Nephron progenitor cell (in vitro differentiated cells): ENCODE measurements around the gene SLC2A6.
"Not testable (repeated sequence)": the region's sequence is repeated elsewhere in the genome, so short reads cannot be mapped to it uniquely, and the experiment has no call there.

Source experiments
- DNase-seq: peaks from one replicate; pipeline ENCODE4 v3.0.0; 2021
- H3K27ac Mint-ChIP-seq: 2 replicates; pipeline ENCODE4 v1.8.0; 2021; ENCODE audit warnings: mild to moderate bottlenecking, moderate library complexity, mixed read lengths
- H3K27me3 Mint-ChIP-seq: 2 replicates; pipeline ENCODE4 v1.8.0; 2021; ENCODE audit warnings: mild to moderate bottlenecking, low read depth, mixed read lengths; ENCODE audit not compliant: poor library complexity
- H3K36me3 Mint-ChIP-seq: 2 replicates; pipeline ENCODE4 v1.8.0; 2021; ENCODE audit warnings: low read depth, mixed read lengths
- H3K4me1 Mint-ChIP-seq: 2 replicates; pipeline ENCODE4 v1.8.0; 2021; ENCODE audit warnings: mixed read lengths
- H3K4me3 Mint-ChIP-seq: 2 replicates; pipeline ENCODE4 v1.8.0; 2021; ENCODE audit warnings: mild to moderate bottlenecking, moderate library complexity, mixed read lengths
- H3K9me3 Mint-ChIP-seq: 2 replicates; pipeline ENCODE4 v1.8.0; 2021; ENCODE audit warnings: mild to moderate bottlenecking, moderate library complexity, mixed read lengths
- TF ChIP-seq, protein P1 (sequence below): fragments of 200-600 bp; sonication (generic); IDR thresholded peaks from 2 replicates; pipeline ENCODE4 v1.5.0; 2021; ENCODE audit warnings: antibody characterized with exemption

SLC2A6 gene

DNA sequence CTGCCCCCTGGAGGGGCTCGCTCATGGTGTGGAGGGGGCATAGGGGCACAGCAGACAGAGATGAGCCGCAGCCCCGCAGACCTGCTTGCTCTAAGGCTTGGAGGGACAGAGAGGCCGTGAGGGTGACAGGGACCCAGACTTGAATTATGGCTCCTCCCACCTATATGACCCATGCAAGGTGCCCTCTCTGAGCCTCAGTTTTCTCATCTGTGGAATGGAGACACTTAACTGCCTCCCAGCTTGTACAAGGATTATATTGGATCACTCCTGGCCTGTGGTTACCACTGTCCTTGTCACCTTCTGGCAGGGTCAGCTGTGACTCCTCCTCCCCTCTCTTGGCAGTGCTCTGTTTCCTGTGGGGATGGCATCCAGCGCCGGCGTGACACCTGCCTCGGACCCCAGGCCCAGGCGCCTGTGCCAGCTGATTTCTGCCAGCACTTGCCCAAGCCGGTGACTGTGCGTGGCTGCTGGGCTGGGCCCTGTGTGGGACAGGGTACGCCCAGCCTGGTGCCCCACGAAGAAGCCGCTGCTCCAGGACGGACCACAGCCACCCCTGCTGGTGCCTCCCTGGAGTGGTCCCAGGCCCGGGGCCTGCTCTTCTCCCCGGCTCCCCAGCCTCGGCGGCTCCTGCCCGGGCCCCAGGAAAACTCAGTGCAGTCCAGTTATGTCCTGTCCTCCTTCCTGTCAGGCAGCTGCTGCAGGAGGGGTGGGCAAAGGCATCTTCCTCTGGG, 23.8 kb downstream of the SLC2A6 start:
- H3K27ac Mint-ChIP-seq: no peak overlapping the region
- H3K9me3 Mint-ChIP-seq: no peaks in the 10 kb centered on the region
- no peak for DNase-seq
- peaks cover 6% of the 10 kb centered on the region for H3K27me3 Mint-ChIP-seq
- no peak overlapping the region for H3K4me3 Mint-ChIP-seq
- peaks cover 7% of the 10 kb centered on the region for H3K4me1 Mint-ChIP-seq
- no peaks in the 10 kb centered on the region for H3K36me3 Mint-ChIP-seq
- TF ChIP-seq, protein P1, sequence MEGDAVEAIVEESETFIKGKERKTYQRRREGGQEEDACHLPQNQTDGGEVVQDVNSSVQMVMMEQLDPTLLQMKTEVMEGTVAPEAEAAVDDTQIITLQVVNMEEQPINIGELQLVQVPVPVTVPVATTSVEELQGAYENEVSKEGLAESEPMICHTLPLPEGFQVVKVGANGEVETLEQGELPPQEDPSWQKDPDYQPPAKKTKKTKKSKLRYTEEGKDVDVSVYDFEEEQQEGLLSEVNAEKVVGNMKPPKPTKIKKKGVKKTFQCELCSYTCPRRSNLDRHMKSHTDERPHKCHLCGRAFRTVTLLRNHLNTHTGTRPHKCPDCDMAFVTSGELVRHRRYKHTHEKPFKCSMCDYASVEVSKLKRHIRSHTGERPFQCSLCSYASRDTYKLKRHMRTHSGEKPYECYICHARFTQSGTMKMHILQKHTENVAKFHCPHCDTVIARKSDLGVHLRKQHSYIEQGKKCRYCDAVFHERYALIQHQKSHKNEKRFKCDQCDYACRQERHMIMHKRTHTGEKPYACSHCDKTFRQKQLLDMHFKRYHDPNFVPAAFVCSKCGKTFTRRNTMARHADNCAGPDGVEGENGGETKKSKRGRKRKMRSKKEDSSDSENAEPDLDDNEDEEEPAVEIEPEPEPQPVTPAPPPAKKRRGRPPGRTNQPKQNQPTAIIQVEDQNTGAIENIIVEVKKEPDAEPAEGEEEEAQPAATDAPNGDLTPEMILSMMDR: no peak

DNA sequence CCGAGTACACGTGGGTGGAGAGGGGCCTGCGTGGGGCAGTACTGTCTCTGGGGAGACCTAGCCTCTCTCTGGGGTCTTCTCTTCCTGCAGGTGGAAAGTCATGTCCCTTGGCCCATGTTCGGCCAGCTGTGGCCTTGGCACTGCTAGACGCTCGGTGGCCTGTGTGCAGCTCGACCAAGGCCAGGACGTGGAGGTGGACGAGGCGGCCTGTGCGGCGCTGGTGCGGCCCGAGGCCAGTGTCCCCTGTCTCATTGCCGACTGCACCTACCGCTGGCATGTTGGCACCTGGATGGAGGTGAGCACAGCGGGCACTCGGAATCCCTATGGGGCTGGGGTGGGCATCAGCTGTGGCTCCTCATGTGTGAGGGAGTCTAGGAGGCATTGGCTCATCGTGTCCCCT, 24.6 kb downstream of the SLC2A6 start:
- TF ChIP-seq, protein P1: no peak
- Mint-ChIP-seq H3K4me3 (no peak overlapping the region), H3K27me3 (peaks cover 6% of the 10 kb centered on the region), H3K36me3 (no peaks in the 10 kb centered on the region), H3K9me3 (no peaks in the 10 kb centered on the region), H3K27ac (peak overlapping the region; percentile 26), H3K4me1 (peaks cover 7% of the 10 kb centered on the region)
- no peak for DNase-seq

DNA sequence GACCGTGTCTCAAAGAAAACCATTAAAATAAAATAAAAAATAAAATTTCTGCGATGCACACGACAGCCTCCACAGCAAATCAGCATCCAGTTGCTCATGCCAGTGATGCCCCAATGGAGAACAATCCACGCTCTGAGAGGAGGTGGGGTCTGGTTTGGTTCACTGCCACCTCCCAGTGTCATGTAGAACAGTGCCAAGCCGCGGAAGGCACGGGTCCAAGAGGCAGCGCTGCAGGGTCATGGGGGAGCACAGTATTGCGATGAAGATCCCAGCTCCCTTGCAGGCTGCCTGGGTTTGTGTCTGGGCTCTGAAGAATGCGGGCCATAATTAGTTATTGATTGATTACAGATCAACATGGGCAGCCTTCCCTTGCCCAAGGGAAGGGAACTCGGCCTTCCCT, 25.2 kb downstream of the SLC2A6 start:
- no peak for DNase-seq
- TF ChIP-seq, protein P1: no peak
- Mint-ChIP-seq H3K4me1 (peaks cover under 1% of the 10 kb centered on the region), H3K27ac (peak overlapping the region; percentile 55), H3K4me3 (no peak overlapping the region), H3K36me3 (no peaks in the 10 kb centered on the region), H3K9me3 (no peaks in the 10 kb centered on the region), H3K27me3 (peaks cover 6% of the 10 kb centered on the region)

DNA sequence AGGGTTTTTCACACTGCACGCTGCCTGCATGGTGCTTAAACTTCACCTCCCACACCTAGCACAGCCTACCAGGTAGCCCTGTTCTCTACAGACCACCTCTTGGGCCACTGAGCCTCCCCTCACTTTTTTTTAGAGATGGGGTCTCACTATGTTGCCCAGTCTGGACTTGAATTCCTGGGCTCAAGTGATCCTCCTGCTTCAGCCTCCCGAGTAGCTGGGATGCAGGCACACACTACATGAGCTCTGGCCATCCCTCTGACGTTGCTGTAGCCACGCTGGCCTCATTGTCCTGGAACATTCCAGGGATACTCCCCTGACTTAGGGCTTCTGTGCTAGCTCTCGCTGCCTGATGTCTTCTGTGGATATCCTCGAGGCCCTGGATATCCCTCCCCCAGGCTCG, 26.3 kb downstream of the SLC2A6 start:
- Mint-ChIP-seq H3K27me3 (peaks cover 6% of the 10 kb centered on the region), H3K4me1 (no peaks in the 10 kb centered on the region), H3K36me3 (no peaks in the 10 kb centered on the region), H3K4me3 (no peak overlapping the region), H3K9me3 (no peaks in the 10 kb centered on the region), H3K27ac (no peak overlapping the region)
- TF ChIP-seq, protein P1: no peak
- DNase-seq: no peak

DNA sequence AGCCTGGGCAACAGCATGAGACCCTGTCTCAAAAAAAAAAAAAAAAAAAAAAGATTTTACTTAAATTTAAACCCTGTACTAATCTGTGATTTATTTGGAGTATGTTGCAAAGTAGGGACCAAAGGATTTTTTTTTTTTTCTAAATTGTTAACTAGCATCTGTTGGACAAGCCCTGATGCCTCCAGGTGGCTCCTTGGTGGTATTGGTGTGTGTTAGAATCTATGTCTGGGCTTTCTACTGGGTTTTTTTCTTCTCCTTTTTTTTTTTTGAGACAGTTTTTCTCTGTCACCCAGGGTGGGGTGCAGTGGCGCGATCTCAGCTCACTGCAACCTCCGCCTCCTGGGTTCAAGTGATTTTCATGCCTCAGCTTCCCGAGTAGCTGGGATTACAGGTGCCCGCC, 27.0 kb downstream of the SLC2A6 start:
- not testable (repeated sequence) for H3K27me3 Mint-ChIP-seq, H3K4me1 Mint-ChIP-seq, H3K4me3 Mint-ChIP-seq, DNase-seq, H3K9me3 Mint-ChIP-seq, H3K36me3 Mint-ChIP-seq, H3K27ac Mint-ChIP-seq

DNA sequence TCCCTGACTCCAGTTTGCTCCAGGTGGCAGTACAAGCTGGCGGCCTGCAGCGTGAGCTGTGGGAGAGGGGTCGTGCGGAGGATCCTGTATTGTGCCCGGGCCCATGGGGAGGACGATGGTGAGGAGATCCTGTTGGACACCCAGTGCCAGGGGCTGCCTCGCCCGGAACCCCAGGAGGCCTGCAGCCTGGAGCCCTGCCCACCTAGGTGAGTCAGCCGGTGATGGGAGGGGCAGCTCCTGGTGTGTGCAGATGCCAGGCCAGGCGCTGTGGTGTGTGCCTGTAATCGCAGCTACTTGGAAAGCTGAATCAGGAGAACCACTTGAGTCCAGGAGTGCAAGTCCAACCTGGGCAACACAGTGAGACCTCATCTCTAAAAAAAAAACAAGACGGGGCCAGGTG, 29.1 kb downstream of the SLC2A6 start:
- H3K4me1 Mint-ChIP-seq: peaks cover 6% of the 10 kb centered on the region
- TF ChIP-seq, protein P1: no peak

More for the DNA sequence above, 29.1 kb downstream of the SLC2A6 start:
- Mint-ChIP-seq H3K27me3 (peaks cover 12% of the 10 kb centered on the region), H3K36me3 (no peaks in the 10 kb centered on the region), H3K27ac (no peak overlapping the region), H3K9me3 (no peaks in the 10 kb centered on the region), H3K4me3 (no peak overlapping the region)
- no peak for DNase-seq
